Activated CD4-positive, alpha-beta T cell treated with anti-CD3 and anti-CD28 coated beads, Interleukin-2, amount 10 ng/mL, durations not matched to agents 24 days and 14 days (primary cell): ENCODE data around the gene CACNG8. TPM values are rescaled to one million over a fixed set of nuclear protein-coding genes. Genes with fewer than 3 reads are reported as not detected.

Experiments
- DNase-seq: peaks from one replicate; pipeline ENCODE4 v3.0.0; 2022
- H3K27ac Mint-ChIP-seq: one replicate; pipeline ENCODE4 v1.8.0; 2022; ENCODE audit warnings: mild to moderate bottlenecking, mixed read lengths
- H3K27me3 Mint-ChIP-seq: one replicate; pipeline ENCODE4 v1.8.0; 2022; ENCODE audit warnings: mixed read lengths
- H3K36me3 Mint-ChIP-seq: one replicate; pipeline ENCODE4 v1.8.0; 2022; ENCODE audit warnings: low read depth, mild to moderate bottlenecking, mixed read lengths
- H3K4me1 Mint-ChIP-seq: one replicate; pipeline ENCODE4 v1.8.0; 2021; ENCODE audit warnings: mixed read lengths
- H3K4me3 Mint-ChIP-seq: one replicate; pipeline ENCODE4 v1.8.0; 2022; ENCODE audit warnings: mild to moderate bottlenecking, moderate library complexity, mixed read lengths
- H3K9me3 Mint-ChIP-seq: one replicate; pipeline ENCODE4 v1.8.0; 2021; ENCODE audit warnings: mixed read lengths
- intact Hi-C: fragments of 100-400 bp; cut with micrococcal nuclease; formaldehyde crosslinking; loops from one replicate; pipeline ENCODE4 v1.15.1; 2023
- total RNA-seq: library from RNA; stranded (reverse); gene quantifications from 2 replicates; pipeline ENCODE4 v1.2.3, GENCODE V29; 2022

CACNG8 gene
- total RNA-seq, 1 donor from 2014 or later, result not detected

DNA sequence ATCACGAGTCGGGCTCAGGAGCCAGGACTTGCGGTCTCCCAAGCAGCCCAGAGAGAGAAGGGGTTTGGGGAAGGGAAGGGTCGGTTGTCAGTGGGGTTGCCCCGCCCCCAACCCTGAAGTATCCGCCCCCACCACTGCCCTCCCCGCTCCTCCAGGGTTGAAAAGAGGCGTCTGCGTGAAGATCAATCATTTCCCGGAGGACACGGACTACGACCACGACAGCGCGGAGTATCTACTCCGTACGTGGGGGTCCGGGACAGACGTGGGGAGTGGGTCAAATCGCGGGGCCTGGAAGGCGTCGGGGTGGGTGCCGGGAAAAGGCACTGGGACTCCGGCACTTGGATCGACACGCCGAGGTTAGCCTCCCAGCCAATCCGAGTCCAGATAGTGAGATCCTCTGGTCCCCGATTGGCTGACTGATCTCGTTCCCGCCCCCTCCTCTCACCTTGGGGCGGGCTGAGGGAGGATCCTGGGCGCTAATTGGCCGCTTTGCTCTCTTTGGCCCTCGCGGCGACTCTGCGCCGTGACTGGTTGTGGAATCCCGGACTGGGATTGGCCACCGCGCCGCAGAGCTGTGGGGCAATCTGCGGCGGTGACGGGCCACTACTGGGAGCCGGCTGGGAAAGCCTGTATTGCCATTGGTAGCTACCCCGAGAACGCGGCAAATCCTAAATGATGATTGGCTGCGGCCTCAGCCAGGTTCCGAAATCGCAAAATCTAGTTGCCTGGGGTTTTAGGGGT is 15.4 kb downstream of the CACNG8 start:
- H3K4me3 Mint-ChIP-seq, result peak overlapping the region; percentile 49
- peaks cover 20% of the 10 kb centered on the region for H3K9me3 Mint-ChIP-seq
- peaks cover 43% of the 10 kb centered on the region for H3K27me3 Mint-ChIP-seq
- peaks cover 9% of the 10 kb centered on the region for H3K36me3 Mint-ChIP-seq
- H3K27ac Mint-ChIP-seq, result no peak overlapping the region
- intact Hi-C loops, result loop anchor here (5.0 kb wide), 1 partner anchor 71 kb away; the partner anchor contains the start of gene CACNG7
- peaks cover 15% of the 10 kb centered on the region for H3K4me1 Mint-ChIP-seq
- DNase-seq, result peak; percentile 56

DNA sequence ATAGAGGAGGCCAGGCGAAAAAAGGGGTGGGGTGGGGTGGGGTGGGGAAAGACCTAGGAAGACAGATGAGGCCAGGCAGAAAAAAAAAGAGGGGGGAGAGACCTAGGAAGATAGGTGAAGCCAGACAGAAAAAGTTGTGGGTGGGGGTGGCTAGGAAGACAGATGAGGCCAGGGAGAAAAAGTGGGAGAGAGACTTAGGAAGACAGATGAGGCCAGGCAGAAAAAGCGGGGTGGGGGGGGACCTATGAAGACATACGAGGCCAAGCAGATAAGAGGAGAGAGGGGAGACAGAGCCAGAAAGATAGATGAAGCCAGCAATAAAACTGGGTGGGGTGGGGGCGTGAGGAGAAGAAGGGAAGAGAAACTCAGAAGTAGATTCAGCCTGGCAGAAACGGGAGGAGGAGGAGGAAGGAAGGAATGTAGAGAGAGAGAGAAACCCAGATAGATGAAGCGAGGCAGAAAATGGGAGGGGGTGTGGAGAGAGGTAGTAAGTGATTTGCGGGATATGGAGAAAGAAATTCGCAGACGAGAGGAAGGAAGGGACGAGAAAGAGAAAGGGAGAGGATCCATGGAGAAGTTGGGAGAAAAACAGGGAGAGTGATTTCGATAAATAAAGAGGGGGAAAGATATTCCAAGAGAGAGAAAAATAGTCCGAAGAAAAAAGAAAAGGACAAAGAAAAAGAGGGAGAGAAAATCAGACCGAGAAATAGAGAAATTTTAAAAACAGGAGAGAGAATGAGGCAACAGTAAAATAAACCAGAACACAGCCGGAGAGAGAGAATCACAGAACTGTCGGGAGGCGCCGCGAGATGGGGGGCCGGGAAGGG is 16.5 kb downstream of the CACNG8 start:
- intact Hi-C loops, result loop anchor here (5.0 kb wide), 1 partner anchor 72 kb away; the partner anchor contains the start of gene CACNG7
- no peak for DNase-seq
- H3K4me3 Mint-ChIP-seq, result peak overlapping the region; percentile 42
- H3K27me3 Mint-ChIP-seq, result peaks cover 43% of the 10 kb centered on the region
- H3K9me3 Mint-ChIP-seq, result peaks cover 20% of the 10 kb centered on the region
- no peak overlapping the region for H3K27ac Mint-ChIP-seq
- peaks cover 9% of the 10 kb centered on the region for H3K36me3 Mint-ChIP-seq
- peaks cover 15% of the 10 kb centered on the region for H3K4me1 Mint-ChIP-seq

DNA sequence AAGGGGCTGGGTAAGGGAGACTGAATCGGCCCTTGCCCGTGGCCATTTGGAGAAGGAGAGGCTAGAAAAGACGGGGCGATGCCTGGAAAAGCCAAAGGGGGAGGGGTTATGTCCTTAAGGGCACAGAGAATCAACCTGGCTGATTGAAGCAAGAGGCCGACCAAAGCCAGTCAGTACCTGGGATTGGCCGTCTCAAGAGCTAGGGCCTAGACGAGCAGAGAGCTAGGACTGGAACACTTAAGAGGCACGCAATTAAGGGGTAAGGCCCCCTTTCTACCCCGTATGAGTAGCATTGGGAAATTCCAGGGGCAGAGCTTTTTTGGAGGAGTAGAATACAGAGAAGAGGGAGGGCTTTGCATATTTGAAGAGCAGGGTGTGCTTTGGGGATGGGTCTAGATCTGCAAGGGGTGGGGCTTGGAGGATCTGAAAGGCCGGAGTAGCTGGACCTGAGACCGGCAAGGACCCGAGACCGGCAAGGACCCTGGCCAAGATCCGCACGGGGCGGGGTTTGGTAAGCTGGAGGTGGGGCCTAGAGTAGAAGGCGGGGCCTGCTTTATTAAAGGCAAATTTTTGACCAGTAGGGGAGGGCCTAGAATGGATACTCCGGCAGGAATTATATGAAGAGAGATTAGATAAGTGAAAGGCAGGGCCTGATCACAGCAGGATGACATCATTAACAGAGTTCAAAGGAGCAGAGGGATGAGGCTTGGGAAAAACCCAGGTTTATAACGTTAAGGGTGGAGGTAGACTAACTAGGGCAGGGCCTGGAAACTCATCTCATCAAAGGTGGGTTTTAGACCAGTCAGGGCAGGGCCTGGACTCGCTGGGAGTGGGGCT is 18.0 kb downstream of the CACNG8 start:
- Mint-ChIP-seq H3K27me3 (peaks cover 43% of the 10 kb centered on the region), H3K4me1 (peaks cover 15% of the 10 kb centered on the region), H3K36me3 (peaks cover 9% of the 10 kb centered on the region), H3K4me3 (peak overlapping the region; percentile 49), H3K27ac (no peak overlapping the region), H3K9me3 (peaks cover 20% of the 10 kb centered on the region)
- intact Hi-C loops, result no loop called here
- no peak for DNase-seq

DNA sequence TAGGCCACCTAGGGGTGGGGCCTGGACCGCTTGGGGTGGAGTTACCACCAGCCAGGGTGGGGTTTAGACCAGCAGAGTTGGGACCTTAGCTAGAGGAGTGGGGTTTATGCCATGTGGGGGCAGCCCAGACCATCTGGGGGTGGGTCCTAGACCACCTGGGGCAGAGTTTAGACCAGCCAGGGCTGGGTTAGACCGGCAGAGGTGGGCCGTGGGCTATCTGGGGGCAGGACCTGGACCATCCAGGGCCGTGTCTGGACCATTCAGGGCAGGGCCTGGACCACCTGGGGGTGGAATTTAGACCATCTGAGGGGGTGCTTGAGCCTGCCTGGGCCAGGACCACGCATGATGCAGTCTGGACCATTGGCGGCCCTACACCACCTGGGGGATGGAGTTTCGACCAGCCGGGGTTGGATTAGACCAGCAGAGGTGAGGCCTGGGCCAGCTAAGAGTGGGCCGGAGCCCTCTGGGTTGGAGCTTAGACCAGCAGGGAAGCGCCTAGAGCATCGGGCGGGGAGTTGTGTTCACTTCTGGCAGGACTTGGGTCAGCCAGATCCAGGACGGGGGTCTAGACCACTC is 18.7 kb downstream of the CACNG8 start:
- Mint-ChIP-seq H3K27me3 (peaks cover 43% of the 10 kb centered on the region), H3K36me3 (peaks cover 9% of the 10 kb centered on the region), H3K4me1 (peaks cover 15% of the 10 kb centered on the region), H3K27ac (no peak overlapping the region), H3K9me3 (peaks cover 20% of the 10 kb centered on the region), H3K4me3 (no peak overlapping the region)
- intact Hi-C loops, result no loop called here
- no peak for DNase-seq

DNA sequence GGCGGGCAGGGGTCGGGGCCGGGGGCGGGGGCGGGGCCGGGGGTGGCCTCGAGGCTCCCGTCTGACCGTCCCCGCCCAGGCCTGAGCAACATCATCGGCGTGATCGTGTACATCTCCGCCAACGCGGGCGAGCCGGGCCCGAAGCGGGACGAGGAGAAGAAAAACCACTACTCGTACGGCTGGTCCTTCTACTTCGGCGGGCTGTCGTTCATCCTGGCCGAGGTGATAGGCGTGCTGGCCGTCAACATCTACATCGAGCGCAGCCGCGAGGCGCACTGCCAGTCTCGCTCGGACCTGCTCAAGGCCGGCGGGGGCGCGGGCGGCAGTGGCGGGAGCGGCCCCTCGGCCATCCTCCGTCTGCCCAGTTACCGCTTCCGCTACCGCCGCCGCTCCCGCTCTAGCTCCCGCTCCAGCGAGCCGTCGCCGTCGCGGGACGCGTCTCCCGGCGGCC is 19.3 kb downstream of the CACNG8 start:
- H3K27ac Mint-ChIP-seq, result no peak overlapping the region
- peaks cover 20% of the 10 kb centered on the region for H3K9me3 Mint-ChIP-seq
- no peak overlapping the region for H3K4me3 Mint-ChIP-seq
- peaks cover 40% of the 10 kb centered on the region for H3K27me3 Mint-ChIP-seq
- no peak for DNase-seq
- peaks cover 9% of the 10 kb centered on the region for H3K36me3 Mint-ChIP-seq
- H3K4me1 Mint-ChIP-seq, result peaks cover 15% of the 10 kb centered on the region
- intact Hi-C loops, result no loop called here

DNA sequence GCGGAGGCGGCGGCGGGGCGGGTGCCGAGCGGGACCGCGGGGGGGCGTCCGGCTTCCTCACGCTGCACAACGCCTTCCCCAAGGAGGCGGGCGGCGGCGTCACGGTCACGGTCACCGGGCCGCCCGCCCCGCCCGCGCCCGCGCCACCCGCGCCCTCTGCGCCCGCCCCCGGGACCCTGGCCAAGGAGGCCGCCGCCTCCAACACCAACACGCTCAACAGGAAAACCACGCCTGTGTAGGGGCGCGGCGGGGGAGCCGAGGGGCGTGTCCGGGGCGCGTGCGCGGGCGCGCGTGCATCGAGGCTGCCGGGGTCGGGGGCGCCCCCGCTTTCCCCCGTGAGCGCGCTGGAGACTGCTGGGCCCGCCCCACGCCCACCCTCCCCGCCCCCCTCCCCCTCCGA is 19.9 kb downstream of the CACNG8 start:
- Mint-ChIP-seq H3K4me1 (peaks cover 13% of the 10 kb centered on the region), H3K4me3 (no peak overlapping the region), H3K27me3 (peaks cover 36% of the 10 kb centered on the region), H3K9me3 (peaks cover 18% of the 10 kb centered on the region), H3K27ac (no peak overlapping the region), H3K36me3 (peaks cover 9% of the 10 kb centered on the region)
- DNase-seq, result peak; percentile 57
- intact Hi-C loops, result no loop called here

DNA sequence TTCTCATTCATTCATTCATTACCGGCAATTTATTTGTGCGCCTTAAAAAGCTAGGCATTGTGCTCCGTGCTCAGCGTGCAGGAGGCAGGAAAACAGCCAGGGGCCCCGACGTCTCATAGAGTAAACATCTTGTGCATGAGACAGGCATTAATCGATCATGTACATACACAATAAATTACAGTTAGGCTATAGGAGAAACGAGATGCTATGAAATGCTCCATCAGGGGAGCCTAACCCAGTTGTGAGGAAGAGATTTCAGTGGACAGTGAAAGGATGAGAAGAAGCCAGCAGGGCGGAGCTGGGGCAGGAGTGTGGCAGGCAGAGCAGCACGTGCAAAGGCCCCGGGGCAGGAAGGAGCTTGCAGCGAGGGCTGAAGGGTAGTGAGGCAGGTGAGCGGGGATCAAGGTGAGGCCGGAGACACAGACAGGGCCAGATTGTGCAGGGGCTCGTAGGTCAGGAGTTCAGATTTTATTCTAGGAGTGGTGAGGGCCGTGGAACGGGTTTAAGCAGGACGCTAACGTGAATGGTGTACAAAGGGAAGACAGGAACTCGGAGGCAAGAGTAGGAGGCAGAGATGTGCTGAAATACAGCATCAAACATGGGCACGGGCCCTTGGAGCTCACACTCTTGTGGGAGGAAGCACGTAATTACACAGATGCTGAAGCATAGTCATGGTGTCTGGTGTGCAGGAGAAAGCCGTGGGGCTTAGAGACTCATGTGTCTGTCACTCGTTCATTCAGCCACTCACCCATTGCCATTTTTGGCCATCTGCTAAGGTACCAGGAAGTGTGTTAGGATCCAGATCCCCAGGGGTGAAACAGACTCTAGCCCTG is 20.9 kb downstream of the CACNG8 start:
- Mint-ChIP-seq H3K4me3 (no peak overlapping the region), H3K27ac (no peak overlapping the region)
- intact Hi-C loops, result no loop called here

DNA sequence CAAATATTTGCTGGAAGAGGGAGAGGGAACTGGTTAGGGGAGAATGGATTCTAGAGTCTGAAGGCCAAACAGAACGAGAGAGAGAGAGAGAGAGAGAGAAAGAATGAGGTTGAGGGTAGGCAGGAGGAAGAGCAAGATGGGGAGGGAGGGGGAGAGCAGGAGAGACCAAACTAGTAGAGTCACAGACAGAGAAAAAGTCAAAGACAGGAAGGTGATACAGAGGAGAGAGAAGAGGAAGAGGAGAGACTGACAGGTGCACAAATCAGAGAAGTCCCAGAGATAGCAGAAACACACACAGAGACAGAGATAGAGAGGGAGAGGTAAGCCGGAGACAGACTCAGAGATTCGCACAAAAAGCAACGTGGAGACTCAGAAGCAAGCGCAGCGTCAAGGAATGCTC is 23.1 kb downstream of the CACNG8 start:
- Mint-ChIP-seq H3K27me3 (peaks cover 11% of the 10 kb centered on the region), H3K4me1 (peaks cover 2% of the 10 kb centered on the region), H3K9me3 (peaks cover 3% of the 10 kb centered on the region), H3K27ac (no peak overlapping the region), H3K36me3 (peaks cover 2% of the 10 kb centered on the region), H3K4me3 (no peak overlapping the region)
- no peak for DNase-seq
- intact Hi-C loops, result no loop called here

More for the DNA sequence above, 20.9 kb downstream of the CACNG8 start:
- Mint-ChIP-seq H3K36me3 (peaks cover 9% of the 10 kb centered on the region), H3K9me3 (peaks cover 16% of the 10 kb centered on the region), H3K27me3 (peaks cover 27% of the 10 kb centered on the region), H3K4me1 (peaks cover 13% of the 10 kb centered on the region)
- no peak for DNase-seq

DNA sequence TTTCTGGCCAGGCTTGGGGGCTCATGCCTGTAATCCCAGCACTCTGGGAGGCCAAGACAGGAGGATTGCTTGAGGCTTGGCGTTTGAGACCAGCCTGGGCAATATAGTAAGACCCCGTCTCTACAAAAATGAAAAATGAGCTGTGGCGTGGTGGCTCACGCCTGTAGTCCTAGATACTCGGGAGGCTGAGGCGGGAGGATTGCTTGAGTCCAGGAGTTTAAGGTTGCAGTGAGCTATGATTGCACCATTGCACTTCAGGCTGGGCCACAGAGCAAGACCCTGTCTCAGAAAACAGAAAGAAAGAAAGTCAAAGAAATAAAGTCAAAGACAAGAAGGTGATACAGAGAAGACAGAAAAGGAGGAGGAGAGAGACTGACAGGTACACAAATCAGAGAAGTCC is 26.2 kb downstream of the CACNG8 start:
- no peak overlapping the region for H3K4me3 Mint-ChIP-seq
- H3K36me3 Mint-ChIP-seq, result no peaks in the 10 kb centered on the region
- DNase-seq, result no peak
- peaks cover 19% of the 10 kb centered on the region for H3K27me3 Mint-ChIP-seq
- no peaks in the 10 kb centered on the region for H3K4me1 Mint-ChIP-seq
- intact Hi-C loops, result no loop called here
- H3K9me3 Mint-ChIP-seq, result no peaks in the 10 kb centered on the region
- no peak overlapping the region for H3K27ac Mint-ChIP-seq

DNA sequence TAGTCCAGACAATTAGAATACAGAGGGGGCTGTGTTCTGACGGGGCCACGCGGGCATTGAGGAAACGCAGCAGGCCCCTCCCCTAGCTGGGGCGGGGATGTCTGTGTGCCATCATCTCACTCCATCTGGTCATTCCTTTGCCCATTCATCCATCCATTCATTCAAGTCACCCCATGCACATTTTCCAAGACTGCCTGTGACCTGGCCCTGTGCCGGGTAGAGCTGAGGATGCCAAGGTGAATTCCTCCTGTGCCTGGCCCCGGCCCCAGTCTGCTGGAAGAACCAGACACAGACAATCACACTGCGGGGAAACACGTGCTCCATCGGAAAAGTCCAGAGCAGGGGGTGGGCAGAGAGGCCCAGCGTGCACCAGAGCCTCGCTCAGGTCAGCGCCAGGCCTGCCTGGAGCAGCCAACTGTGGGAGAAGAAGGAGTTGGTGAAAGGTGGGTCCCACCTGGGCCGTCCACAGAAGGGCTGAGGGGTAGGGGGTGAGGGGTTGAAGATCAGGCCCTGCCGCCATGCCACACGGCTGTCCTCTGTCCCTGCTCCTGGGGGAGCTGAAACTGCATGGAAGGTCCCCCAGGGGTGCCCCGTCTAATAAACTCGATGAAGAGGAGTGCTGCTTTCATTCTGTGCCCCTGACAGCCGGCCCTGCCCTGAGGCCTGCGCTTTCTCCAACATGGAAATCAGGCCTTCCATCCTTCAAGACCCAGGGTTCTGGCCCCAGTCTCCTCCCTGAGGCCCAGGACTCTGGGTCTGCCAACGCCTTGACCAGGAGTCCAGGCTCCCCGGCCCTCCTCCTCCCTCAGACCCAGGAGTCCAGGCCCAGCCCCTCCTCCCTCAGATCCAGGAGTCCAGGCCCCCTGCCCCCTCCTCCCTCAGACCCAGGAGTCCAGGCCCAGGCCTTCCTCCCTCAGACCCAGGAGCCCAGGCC is 27.1 kb downstream of the CACNG8 start:
- Mint-ChIP-seq H3K27me3 (peaks cover 24% of the 10 kb centered on the region), H3K27ac (no peak overlapping the region), H3K9me3 (no peaks in the 10 kb centered on the region), H3K4me3 (no peak overlapping the region), H3K36me3 (no peaks in the 10 kb centered on the region), H3K4me1 (no peaks in the 10 kb centered on the region)
- intact Hi-C loops, result no loop called here
- no peak for DNase-seq

DNA sequence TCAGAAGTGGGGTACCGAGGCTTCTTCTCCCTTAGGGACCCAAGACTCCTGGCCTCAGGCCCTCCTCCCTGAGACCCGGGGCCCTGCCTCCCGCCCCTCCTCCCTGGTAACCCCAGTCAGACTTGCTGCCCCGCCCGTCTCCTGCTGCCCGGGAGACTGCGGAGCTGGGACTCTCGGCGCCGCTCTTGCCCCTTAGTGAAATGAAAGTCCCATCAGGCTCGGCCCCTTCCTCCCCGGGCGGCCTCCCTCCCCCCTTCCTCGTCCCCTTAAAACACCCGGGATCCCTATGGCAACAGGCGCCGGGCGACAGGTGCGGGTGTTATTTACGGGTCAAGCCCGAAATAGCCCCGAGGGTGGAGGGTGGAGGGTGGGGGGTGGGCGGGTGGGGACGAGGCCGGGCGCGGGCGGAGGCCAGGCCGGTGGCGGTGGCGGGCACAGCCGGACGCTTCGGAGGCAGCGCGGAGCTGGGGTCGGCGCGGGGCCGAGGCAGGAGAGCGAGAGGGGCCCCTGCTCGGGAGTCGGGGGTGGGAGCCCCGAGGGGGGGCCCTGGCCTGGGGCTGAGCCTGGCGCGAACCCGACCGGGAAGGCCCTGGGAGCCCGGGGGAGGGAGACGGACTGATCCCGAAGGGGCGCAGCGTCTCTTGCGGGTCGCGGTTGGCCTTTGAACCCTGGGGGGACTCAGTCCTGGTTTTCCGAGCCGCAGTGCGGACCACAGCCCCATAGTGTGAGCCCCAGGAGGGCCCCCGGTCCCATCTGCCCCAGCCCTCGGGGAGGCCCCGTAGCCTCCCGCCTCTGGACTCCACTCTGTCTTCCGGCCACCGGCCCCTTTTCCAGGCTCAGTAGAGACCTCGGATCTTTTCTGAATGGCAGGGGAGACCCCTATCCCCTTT is 28.7 kb downstream of the CACNG8 start, which contains the start of gene CACNG6:
TSS of gene CACNG6 (plus strand) at position 414 of the 890 bp plus-strand sequence. CDS start 1,241 bp downstream, outside the sequence.
- H3K27me3 Mint-ChIP-seq, result peaks cover 24% of the 10 kb centered on the region
- intact Hi-C loops, result no loop called here
- DNase-seq, result no peak
- H3K9me3 Mint-ChIP-seq, result no peaks in the 10 kb centered on the region
- no peak within 1 kb of the TSS for H3K27ac Mint-ChIP-seq
- no peaks in the 10 kb centered on the region for H3K4me1 Mint-ChIP-seq
- H3K4me3 Mint-ChIP-seq, result no peak within 1 kb of the TSS
- no peaks in the 10 kb centered on the region for H3K36me3 Mint-ChIP-seq
